Activated CD4-positive, alpha-beta T cell treated with anti-CD3 and anti-CD28 coated beads, Interleukin-2, amount 50 U/mL, for 16 hours (primary cell): ENCODE data around the gene GPR17.

Experiments
- DNase-seq: peaks from one replicate; pipeline ENCODE4 v3.0.0-alpha.2; 2020

Gene GPR17

GRCh38 chr2:127695491-127696472, 49.8 kb downstream of the GPR17 start:
- DNase-seq = peak; percentile 43

DNA sequence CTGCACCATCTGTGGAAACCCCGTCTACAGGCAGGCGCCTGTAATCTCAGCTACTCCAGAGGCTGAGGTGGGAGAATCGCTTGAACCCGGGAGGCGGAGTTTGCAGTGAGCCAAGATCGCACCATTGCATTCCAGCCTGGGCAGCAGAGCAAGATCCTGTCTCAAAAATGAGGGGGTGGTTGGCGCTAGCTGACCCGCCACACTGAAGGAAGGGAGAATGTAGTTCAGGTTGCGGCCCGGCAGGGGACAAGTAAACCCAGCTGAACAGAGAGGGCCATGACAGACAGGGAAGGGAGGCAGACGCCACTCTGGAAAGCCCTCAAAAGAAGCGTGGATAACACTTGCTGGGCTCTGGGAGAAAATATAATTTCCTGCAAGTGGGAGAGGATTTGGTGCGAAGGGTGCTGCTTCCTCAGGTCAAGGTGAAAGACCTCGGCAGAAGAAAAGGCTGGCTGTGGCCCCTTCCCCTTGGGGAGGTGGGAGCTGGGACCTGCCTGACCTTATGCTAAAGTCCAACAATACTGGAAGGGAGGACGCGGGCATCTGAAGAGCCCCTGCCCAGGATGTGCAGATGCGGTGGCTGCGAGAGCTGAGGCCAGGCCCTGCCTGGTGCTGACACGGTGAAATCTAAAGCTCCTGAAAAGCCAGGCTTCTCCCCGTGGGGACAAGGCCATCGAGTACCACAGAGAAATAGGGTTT, 51.7 kb downstream of the GPR17 start:
- no peak for DNase-seq

GRCh38 chr2:127698553-127699355, 52.8 kb downstream of the GPR17 start:
- DNase-seq = no peak

- peak; percentile 21 for DNase-seq
Observed at GRCh38 chr2:127700527-127701192, 54.7 kb downstream of the GPR17 start.

DNA sequence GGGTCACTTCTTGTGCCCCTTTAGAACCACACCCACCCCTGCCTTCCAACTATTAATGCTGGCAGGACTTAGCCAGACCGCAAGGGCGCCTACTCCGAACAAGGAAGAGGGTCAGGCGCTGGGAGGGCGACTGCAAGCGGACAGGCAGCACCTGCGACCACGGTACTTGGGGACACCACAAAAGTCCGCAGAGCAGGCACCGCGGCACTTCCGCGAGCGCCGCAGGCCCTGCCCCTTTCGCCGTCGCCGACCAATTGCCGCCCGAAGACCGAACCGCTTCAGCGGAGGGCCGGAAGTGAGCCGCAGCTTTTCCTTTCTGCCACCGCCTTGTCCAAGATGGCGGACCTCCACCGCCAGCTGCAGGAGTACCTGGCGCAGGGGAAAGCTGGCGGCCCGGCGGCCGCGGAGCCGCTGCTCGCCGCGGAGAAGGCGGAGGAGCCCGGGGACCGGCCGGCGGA, 55.3 kb downstream of the GPR17 start, which contains the start of gene SFT2D3:
Gene SFT2D3, plus strand, starts transcription at position 305 of the 458 bp plus-strand sequence. Its CDS starts 32 bp downstream, at position 337.
- peak; percentile 95 for DNase-seq

GRCh38 chr2:127701651-127702394, 55.9 kb downstream of the GPR17 start:
- peak; percentile 87 for DNase-seq
